GM18520 (cell line): ENCODE measurements around the gene TRAF5.
A peak's percentile ranks its signal among the peaks of the same experiment; 100 is the strongest.
"Not testable (repeated sequence)": the region's sequence is repeated elsewhere in the genome, so short reads cannot be mapped to it uniquely, and the experiment has no call there.

Source experiments
- ATAC-seq: cut with Tn5 transposase; IDR thresholded peaks from one replicate; pipeline ENCODE4 v1.9.1; 2021; ENCODE audit not compliant: unreplicated experiment

TRAF5 gene, protein sequence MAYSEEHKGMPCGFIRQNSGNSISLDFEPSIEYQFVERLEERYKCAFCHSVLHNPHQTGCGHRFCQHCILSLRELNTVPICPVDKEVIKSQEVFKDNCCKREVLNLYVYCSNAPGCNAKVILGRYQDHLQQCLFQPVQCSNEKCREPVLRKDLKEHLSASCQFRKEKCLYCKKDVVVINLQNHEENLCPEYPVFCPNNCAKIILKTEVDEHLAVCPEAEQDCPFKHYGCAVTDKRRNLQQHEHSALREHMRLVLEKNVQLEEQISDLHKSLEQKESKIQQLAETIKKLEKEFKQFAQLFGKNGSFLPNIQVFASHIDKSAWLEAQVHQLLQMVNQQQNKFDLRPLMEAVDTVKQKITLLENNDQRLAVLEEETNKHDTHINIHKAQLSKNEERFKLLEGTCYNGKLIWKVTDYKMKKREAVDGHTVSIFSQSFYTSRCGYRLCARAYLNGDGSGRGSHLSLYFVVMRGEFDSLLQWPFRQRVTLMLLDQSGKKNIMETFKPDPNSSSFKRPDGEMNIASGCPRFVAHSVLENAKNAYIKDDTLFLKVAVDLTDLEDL

DNA sequence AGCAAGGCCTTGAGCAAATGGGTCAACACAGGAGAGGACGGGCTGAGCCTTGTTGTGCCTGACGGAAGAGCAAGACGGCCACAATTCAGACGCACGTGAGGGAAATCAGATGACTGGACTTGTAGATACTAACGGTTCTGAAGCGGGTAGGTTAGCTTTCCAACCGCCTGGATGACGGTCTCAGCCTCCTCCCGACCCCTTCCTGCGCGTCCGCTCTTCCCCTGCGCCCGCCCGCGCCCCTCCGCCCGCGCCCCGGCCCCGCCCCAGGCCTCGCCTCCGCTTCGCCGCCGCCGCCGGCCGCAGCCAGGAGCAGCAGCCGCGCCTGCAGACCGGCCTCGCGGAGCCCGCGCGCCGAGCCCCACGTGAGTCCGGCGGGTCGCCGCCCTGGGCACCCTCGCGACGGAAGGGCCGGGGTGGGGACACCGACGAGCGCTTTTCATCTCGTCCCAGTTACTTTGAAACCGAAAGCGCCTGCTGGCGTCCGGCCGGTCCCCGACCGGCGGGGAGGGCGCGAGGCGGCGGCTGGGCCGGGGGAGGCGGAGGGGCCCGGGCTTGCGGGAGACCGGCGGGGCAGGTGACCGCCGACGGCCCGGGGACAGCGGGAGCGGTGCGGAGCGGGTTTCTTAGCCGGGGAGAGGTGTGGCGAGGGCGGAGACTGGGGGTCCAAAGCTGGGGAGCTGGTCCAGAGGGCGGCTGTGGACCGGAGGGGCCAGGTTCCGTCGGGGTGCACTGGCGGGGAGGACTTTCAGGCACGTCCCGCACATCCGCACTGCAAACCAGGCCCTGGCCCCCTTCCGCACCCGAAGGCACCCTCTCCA lies at the start of gene TRAF5:
TRAF5 (plus strand) TSS at position 306 of the 818 bp plus-strand sequence. CDS start 26,407 bp downstream, outside the sequence.
- ATAC-seq = no peak

DNA sequence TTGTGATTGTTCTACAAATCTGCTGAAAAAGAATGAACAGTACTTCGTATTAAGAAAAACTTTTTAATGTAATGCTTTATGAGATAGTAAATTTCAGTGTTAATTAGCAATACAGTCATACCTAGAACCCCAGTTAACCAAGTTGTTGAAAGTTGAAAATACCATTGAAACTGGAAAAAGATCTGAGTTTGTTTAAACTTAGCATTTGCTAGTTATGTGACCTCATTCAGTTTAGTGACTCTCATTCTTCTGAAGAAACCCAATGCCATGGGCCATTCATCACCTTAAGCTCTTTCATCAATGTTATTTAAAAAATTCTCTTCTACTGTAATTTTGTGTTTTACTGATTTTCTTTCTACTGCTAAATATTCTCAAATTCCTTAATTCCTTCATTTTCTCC lies 47.3 kb upstream of the TRAF5 start:
- ATAC-seq = no peak

DNA sequence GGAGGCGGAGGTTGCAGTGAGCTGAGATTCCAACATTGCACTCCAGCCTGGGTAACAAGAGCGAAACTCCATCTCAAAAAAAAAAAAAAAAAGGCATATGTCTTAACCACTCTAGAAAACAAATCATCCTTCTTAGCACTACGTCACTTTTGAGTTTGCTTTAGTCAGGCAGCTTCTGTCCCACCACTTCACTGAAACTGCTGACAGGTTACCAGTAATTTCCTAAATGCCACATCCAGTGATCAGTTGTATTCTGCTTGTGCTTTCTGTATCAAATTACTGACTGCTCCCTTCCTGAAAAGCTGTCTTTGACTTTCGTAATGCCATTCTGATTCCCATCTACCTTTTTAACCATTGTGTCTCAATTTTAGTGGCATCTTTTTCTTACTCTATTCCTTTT lies 45.7 kb upstream of the TRAF5 start:
- ATAC-seq = no peak

- no peak for ATAC-seq
These were observed 45.2 kb upstream of the TRAF5 start for GRCh38 chr1:211281320-211282022.

DNA sequence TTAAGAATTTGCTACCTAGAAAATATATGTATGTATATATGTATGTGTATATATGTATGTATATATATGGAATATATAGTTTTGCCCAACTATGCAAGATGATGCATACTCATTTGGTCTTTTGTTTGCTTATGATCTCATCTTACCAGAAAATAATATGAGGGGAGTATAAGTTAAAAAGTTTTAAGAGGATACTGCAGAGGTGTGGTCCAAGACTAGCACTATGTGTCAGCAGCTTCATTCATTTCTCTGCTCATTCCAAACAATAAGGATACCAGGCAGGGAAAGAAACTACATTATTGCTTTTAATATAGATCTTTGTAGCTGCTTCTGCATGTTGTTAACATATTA lies 44.6 kb upstream of the TRAF5 start:
- no peak for ATAC-seq

GRCh38 chr1:211285196-211285595 lies 41.4 kb upstream of the TRAF5 start:
- no peak for ATAC-seq

- no peak for ATAC-seq
These were observed 39.4 kb upstream of the TRAF5 start for GRCh38 chr1:211287218-211287617.

- no peak for ATAC-seq
These were observed 34.2 kb upstream of the TRAF5 start for GRCh38 chr1:211292411-211292810.

DNA sequence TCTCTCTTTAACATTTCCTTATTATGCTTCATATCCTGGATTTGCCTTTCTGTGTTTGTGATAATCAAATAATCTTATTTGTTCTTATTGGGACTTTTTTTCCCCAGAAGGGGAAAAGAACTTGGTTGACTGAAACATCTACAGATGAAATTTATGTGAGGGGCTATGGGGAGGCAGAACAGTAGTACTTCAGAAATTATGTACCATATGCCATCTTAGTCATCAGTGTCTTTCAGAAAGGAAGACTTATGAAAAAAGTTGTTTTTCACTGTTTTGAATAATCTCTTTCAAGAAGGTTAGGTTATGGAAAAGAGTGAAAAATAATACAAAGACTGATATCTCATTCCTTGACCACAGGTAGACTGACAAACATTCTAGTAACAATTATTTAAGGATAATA lies 30.2 kb upstream of the TRAF5 start:
- no peak for ATAC-seq

DNA sequence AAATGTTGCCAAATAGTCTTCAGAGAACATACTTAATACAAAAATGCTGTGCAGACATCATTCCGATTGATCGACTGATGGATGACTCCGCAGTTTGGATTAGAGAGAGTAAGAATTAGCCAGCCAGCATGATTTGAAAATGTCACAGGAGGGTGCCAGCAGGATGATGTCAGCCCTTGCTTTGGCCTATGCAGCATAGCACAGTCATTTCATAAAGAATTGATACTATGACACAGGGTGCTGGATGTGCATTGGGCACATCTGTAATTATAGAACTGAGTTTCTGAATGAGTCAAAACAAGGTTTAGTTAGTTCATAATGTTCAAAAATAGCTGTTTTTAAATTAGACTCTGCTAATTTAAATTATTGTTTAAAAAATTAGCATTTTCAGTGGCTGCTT lies 21.6 kb upstream of the TRAF5 start:
- ATAC-seq = peak; percentile 94

DNA sequence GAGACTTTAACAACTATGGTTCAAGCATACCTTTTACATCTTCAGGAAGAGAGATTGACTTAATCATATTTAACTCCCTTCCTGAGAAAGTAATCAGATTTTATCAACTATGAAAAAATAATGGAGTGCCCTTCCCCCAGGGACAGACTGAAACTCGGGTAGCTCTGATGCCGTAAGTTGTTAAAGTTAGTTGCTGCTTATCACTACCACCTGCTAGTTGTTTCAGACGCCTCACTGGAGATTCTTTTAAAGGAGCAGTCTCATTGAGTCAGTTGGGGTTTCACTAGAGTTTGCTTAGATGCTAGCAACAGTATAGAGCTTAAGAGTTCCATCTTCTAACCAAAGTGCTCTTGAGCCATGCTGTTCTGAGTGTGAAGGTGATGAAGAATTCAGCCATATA lies 17.0 kb upstream of the TRAF5 start:
- no peak for ATAC-seq

DNA sequence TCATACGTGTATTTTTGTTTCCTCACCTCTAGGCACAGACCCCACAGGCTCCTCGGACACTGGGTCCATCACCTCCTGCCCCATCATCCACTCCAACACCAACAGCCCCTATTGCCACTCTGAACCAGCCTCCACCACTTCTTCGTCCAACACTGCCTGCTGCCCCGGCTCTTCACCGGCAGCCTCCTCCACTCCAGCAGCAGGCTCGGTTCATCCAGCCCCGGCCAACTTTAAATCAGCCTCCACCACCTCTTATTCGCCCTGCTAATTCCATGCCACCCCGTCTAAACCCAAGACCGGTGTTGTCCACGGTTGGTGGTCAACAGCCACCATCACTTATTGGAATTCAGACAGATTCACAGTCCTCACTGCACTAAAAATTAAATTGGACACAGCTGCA lies 13.2 kb upstream of the TRAF5 start:
- no peak for ATAC-seq

- ATAC-seq = no peak
These were observed 7.9 kb upstream of the TRAF5 start for GRCh38 chr1:211318576-211319280.

- no peak for ATAC-seq
These were observed 6.7 kb upstream of the TRAF5 start for GRCh38 chr1:211319892-211320291.

DNA sequence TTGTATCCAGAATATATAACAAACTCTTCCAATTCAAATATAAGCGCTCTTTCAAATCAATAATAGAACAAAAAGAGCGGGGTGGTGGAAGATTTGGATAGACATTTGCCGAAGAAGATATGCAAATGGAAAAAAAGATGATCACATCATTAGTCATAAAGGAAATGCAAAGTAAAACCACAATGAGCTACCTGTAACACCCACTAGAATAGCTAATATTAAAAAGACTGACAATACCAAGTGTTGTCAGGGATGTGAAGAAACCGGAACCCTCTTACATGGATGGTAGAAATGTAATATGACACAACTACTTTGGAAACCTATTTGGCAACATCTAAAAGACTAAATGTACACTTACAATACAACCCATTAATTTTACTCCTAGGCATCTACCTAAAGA lies 5.7 kb upstream of the TRAF5 start:
- ATAC-seq = no peak

GRCh38 chr1:211321646-211322045 lies 5.0 kb upstream of the TRAF5 start:
- ATAC-seq = not testable (repeated sequence)

- ATAC-seq = peak; percentile 39
These were observed 3.2 kb upstream of the TRAF5 start for GRCh38 chr1:211323156-211324063.

DNA sequence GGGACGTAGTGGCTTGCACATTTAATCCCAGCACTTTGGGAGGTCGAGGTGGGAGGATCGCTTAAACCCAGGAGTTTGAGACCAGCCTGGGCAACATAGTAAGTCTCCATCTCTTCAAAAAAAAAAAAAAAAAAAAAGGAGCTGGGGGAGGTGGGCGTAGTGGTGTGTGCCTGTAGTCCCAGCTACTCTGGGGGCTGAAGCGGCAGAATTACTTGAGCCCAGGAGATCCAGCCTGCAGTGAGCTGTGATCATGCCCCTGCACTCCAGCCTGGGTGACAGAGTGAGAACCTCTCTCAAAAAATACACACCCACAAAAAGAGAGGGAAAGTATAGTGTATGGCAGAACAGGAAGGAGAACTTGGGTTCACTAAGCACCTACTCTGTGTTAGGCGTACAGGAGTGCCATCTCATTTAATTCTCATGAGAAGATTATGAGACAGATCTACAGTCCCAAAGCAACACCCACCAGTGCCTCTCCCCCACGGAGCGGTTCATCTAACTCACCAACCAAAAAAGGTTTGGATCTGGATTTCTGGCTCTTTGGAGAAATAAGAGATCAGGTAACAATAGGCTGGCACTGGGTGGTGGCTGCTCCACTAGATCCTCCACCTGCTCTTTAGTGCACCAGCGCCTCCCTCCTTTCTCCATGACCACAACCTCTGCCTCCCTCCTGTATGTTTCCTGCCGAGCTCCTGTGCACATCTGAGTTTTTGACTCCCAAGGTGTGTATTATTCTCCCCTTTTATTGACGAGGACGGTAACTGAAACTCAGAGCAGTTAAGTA lies 1.4 kb upstream of the TRAF5 start:
- no peak for ATAC-seq

DNA sequence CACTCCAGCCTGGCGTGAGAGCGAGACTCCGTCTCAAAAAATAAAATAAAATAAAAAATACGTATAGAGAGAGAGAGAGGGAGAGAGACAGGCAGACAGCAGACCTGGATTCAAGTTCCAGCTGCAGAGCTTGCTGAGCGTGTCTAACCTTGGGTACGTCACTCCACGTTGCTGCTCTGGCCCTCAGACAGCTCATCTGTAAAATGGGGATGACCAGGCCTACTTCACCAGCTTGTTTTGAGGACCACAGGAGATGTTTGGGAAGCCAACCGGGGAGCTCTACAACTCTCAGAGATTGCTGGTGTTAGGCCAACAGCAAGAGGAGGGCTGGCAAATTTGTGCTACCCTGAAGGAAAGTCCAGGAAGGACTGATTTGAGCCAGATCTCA lies 499 bp upstream of the TRAF5 start:
- no peak for ATAC-seq
